Endothelial cell of hepatic sinusoid (primary cell): ENCODE data around the gene RBM17.
"Not testable (repeated sequence)": the region's sequence is repeated elsewhere in the genome, so short reads cannot be mapped to it uniquely, and the experiment has no call there.

Source experiments
- in situ Hi-C: cut with HindIII; loops from 2 replicates; pipeline ENCODE4 v1.10.0; 2017; ENCODE audit warnings: low sequenced_read_pairs

Gene RBM17

DNA sequence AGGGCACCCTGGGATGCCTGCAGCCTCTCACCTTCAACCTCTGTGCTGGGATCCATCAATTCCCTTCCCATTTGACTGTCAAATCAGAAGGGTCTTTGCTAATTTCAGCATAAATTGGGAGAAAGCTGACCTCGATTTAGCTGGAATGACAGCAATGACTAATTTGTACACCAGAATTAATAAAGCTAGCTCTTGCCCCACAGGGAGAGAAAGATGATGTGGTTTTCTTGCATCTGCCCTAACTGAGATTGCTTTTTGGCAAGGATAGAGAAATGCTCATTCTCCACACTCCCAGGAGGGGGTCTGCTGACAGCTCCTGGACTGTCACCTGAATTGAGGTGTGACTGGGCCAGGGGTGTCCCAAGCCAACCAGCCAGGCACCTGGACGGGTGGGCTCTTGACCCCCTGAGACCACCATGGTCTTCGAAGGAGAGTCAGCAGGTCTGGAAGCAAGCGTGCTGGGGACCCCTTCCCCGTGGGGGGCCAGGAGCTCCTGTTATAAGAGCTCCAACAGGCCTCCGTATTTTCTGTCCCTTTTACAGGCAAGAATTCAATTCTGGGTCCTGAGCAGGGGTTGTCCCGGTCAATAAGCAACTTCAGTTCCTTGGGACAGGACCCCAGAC is 42.1 kb downstream of the RBM17 start:
- in situ Hi-C loops: no loop called here

- in situ Hi-C loops: no loop called here
These were observed 44.7 kb downstream of the RBM17 start for GRCh38 chr10:6133331-6134098.

GRCh38 chr10:6134099-6134823 is 45.4 kb downstream of the RBM17 start:
- in situ Hi-C loops: no loop called here

GRCh38 chr10:6135039-6135438 is 46.2 kb downstream of the RBM17 start:
- in situ Hi-C loops: loop anchor here (5.0 kb wide), 2 partner anchors 47 to 93 kb away; no protein-coding TSS in a partner anchor

DNA sequence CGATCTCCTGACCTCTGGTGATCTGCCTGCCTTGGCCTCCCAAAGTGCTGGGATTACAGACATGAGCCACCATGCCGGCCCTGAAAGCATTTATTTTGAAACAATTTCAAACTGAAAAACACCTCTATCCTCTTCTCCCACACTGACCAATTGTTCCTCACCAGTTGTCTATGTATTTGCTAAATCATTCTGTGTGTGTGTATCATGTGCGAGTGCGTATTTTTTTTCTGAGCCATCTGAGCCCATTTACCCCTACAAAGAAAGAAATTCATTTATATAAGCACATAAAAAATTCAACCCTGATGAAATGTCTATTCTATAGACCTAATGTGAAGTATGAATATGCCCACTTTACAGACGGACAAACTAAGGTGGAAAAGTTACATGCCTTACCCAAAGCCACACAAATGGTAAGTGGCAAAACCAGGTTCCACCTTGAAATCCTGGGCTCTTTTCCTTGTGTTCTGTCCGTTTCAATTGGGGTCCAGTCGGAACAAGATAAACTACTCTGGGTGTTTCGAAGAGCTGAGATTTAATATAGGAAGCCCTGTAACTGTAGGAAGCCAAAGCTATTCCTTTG is 46.8 kb downstream of the RBM17 start:
- in situ Hi-C loops: loop anchor here (5.0 kb wide), 2 partner anchors 47 to 93 kb away; no protein-coding TSS in a partner anchor

DNA sequence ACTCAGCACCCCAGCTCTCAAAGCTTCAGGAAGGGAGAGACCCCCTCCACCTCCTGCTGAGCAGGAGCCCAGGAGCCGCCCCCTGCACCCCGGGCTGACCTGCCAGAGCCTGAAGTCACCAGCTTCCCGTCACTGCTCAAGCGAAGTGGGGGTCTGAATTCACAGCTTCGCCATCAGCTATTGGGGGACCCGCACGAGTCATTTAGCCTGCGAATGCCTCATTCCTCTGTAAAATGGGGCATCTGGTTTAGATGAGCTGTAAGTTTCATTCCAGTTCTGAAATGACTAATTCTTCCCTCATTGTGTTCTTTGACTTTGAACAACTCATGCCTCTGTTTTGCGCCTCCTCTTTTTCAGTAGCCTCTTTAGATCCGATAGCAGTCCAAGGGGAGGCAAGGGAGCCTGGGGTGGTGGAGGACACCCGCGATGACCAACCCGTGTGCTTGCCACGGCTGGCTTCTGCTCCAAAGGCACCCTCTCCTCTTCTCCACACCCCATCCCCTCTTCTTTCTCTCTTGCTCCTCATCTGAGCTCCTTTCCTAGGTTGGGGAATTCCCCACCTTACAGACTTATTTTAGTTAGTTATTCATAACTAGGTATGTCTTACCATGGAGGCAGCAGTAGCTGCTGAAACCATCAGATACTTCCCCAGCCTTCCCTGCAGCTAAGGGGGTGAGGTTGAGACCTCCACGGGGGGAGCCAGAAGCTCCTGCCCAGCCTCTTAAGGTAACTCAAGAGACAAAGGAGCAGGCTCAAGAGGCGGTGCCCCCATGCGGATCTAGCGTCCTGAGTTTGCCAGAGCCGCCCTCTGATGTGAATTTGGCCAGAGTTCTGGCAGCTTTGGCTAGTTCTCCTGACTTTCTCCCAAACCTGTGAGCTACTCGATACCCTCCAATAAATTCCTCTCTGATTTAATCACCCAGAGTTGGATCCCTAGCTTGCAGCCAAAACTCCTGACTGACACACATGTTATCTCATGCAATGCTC is 47.7 kb downstream of the RBM17 start:
- in situ Hi-C loops: loop anchor here (5.0 kb wide), 2 partner anchors 46 to 94 kb away; no protein-coding TSS in a partner anchor

DNA sequence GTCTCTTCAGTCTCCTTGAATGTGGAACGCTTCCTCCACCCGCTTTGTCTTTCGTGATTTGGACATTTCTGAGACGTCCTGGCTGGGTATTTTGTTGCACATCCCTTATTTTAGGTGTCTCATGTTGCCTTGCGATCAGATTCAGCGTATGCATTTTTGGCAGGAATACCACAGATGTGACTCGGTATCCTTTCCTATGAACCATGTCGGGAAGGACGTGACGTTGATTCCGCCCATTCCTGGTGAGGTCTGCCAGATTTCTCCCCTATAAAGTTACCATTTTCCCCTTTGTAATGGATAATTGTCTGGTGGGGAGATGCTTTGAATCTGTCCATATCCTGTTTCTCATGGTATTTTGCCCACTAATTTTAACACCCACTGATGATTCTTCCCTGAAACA is 49.6 kb downstream of the RBM17 start:
- in situ Hi-C loops: loop anchor here (5.0 kb wide), 2 partner anchors 44 to 96 kb away; no protein-coding TSS in a partner anchor

DNA sequence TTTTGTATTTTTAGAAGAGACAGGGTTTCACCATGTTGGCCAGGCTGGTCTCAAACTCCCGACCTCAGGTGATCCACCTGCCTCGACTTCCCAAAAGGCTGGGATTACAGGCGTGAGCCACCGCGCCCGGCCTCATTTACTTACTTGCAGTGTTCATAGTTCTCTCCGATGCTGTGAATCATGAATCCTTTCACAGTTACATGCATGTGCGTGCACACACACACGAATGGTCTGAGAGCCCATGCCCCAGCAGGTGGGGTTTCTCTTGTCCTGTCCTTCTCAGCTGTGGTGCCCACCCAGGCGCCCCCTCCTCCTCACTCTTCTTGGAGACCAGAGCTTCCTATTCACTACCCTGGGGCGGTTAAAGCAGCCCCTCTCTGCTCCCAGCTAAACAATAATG is 50.6 kb downstream of the RBM17 start:
- in situ Hi-C loops: loop anchor here (5.0 kb wide), 2 partner anchors 43 to 97 kb away; no protein-coding TSS in a partner anchor

- in situ Hi-C loops: no loop called here
These were observed 51.5 kb downstream of the RBM17 start for GRCh38 chr10:6140141-6140841.

DNA sequence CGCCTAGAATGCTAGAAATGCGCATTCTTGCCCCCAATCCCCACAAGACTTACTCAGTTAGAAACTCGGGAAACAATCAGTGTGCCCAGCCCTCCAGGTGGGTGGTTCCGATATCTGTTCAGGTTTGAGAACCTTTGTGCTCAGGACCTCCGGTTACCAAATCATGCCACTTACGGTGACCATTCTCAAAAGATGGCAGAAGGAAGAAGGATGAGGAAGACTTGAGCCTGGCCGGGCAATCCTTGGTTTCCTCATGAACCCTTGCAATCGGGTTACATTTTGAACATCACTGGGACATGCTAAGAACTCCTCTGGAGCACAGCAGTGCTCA is 52.1 kb downstream of the RBM17 start:
- in situ Hi-C loops: no loop called here

DNA sequence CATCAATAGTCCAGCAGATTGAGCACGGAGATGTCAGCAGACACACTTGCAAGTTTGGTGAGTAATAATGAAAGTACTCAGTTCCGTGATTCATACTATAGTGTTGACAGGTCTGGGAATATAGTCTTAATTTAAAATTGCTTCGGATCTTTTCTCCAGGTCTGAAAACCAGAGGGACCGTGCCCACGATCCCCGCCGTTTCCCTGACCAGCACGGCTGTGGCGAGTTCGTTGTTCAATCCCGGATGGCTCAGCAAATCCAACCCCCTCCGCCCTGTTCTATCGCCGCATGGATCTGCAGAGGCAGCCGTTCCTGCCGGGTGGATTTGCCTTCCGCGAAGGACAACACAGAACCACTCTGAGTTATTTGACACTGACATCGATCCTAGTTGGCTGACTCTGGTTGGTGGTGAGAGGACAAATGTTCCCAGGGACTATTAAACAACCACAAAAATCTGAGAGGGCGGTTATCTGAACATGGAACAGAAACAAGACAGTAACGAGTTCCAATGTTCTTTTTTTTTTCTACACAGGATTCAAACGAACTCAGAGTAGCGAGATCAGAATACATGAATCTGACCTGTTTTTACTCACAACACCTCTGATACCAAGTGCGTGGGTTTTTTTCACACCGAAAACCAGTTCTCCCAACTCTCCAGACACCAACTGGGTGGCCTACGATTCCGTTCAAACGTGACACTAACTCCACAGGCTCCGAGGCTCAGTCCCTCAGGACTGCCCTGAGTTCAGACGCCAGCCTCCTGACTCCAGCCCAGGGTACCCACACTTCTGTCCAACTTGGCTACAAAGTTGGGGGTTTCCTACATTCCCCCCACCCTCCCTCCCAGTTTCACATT is 52.7 kb downstream of the RBM17 start:
- in situ Hi-C loops: no loop called here

- in situ Hi-C loops: not testable (repeated sequence)
These were observed 53.4 kb downstream of the RBM17 start for GRCh38 chr10:6142186-6142585.

- in situ Hi-C loops: no loop called here
These were observed 53.8 kb downstream of the RBM17 start for GRCh38 chr10:6142644-6143043.

GRCh38 chr10:6143181-6143580 is 54.3 kb downstream of the RBM17 start:
- in situ Hi-C loops: no loop called here

- in situ Hi-C loops: no loop called here
These were observed 55.8 kb downstream of the RBM17 start for GRCh38 chr10:6144406-6145165.

DNA sequence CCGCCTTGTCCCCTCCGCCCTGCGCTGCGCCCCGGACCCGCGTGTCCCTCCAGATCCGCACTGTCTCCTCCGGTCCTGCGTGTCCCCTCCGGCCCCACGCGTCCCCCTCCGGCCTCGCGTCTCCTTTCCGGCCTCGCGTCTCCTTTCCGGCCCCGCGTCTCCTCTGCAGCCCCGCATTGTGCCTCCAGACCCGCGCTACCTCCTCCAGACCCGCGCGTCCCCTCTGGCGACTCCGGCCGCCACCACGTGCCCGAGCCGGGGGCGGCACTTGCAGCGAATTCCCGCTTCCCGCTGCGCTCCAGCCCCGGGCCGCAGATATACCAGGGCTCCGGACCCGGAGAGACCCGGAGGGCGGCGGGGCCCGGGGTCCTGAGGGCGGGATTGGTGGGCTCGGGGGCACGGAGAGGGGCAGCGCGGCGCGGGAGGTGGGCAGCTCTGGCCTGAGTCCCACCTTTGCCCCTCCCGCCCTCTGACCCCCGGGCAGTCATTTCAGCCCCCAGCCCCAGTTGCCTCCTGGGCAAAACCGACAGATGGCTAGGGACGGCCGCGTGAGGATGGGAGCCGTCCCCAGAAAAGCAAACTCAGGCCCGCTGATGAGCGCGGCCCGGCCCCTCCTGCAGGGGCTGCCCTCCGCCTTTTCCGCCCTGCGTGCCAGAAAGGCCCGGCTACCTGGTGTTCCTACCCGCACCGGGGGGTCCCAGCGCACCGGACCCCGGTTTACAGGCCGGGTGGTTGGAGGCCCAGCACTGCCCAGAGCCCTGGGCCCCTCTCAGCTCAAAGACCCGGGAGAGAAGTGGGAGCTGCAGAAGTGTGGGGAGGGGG is 56.5 kb downstream of the RBM17 start:
- in situ Hi-C loops: no loop called here
